AG10803 (cell line): ENCODE results near the gene MYH15.

Experiments
- DNase-seq: peaks from one replicate; pipeline ENCODE4 v3.0.0; 2010; ENCODE audit warnings: low read depth
- H3K4me3 ChIP-seq: 2 replicates; pipeline ENCODE4 v1.5.1; 2011; ENCODE audit warnings: mild to moderate bottlenecking, low read length, control low read depth
- TF ChIP-seq, protein P1 (sequence below): conservative IDR thresholded peaks from 2 replicates; pipeline ENCODE4 v1.5.1; 2011; ENCODE audit warnings: mild to moderate bottlenecking, low read length, control low read depth, inconsistent platforms

Gene MYH15

DNA sequence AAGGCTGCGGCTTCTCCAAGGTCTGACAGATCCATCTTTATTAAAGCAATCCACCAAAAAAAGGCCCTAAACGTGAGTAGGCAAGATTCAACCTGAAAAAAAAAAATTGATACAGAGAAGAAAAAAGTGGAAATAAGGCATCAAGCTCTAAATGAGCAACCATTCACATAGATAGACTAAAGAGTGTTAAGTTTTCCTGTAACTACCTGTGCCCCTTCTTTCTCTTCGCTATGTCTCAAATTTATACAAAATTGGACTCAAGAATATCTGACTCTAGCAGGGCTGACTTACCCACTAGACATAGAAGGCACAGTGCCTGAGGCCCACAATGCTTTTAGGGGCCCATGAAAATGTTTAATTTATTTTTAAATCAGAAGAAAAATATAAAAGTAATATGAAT is at the start of gene MYH15:
MYH15 (minus strand) TSS at position 101 of the 400 bp plus-strand sequence; CDS start at position 35, 66 bp downstream.
- no peak for DNase-seq
- H3K4me3 ChIP-seq, result no peak within 1 kb of the TSS
- TF ChIP-seq, protein P1, sequence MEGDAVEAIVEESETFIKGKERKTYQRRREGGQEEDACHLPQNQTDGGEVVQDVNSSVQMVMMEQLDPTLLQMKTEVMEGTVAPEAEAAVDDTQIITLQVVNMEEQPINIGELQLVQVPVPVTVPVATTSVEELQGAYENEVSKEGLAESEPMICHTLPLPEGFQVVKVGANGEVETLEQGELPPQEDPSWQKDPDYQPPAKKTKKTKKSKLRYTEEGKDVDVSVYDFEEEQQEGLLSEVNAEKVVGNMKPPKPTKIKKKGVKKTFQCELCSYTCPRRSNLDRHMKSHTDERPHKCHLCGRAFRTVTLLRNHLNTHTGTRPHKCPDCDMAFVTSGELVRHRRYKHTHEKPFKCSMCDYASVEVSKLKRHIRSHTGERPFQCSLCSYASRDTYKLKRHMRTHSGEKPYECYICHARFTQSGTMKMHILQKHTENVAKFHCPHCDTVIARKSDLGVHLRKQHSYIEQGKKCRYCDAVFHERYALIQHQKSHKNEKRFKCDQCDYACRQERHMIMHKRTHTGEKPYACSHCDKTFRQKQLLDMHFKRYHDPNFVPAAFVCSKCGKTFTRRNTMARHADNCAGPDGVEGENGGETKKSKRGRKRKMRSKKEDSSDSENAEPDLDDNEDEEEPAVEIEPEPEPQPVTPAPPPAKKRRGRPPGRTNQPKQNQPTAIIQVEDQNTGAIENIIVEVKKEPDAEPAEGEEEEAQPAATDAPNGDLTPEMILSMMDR, result no peak

DNA sequence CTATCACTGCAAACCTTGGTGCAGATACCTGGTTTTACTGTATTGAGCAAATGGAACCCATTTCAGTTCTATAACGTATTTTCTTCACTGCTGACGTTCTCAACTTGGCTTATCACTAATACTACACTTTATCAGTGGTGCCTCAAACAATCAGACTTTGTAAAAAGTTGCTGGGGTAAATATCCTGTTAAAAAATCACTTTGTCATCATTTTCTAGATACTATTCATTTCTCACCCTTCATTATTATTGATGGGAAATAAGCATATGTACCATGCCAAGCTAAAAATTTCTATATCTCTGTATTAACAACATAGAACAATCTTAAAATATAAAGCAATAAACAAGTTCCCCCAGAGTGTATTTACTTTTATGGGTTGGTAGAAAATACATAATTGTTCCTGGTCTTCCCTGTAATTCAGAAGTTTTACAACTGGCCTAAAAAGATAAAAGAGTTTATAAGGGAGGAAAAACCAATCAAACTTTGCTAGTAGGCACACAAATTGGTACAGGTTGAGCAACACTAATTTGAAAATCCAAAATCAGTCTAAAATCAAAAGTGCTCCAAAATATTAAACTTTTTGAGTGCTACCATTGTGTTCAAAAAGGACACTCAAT is 45.7 kb upstream of the MYH15 start:
- TF ChIP-seq, protein P1, result no peak
- H3K4me3 ChIP-seq, result no peak overlapping the region
- no peak for DNase-seq

DNA sequence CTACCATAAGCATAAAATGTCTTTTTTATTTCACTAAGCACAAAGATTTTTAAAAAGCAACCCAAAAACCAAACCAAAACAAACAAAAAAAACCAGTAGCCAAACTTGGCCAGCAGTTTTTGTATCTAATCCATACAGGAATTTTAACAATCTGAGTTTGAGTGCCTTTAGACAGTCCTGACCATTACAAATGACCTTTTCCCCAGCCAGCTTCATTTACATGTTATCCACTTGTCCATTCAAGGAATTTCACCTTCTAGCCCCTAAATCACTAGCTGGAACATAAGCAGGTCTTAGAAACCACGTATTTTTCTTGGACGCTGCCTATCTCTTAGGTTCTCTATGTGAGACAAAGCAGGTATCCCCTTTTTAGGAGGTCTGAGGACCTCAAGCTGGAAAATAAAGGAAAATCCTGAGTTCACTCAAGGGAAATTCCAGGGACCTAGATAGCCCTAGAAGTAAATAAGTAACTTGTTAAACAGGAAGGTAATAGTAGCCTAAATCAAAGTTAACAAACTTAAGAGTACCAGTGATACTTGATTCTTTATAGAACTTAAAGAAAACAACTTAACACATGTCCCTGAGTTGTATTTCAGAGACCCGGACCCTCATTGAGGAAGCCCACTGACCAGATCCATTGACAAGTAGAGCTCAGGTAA is 44.6 kb upstream of the MYH15 start:
- DNase-seq, result no peak
- no peak overlapping the region for H3K4me3 ChIP-seq
- TF ChIP-seq, protein P1, result no peak

DNA sequence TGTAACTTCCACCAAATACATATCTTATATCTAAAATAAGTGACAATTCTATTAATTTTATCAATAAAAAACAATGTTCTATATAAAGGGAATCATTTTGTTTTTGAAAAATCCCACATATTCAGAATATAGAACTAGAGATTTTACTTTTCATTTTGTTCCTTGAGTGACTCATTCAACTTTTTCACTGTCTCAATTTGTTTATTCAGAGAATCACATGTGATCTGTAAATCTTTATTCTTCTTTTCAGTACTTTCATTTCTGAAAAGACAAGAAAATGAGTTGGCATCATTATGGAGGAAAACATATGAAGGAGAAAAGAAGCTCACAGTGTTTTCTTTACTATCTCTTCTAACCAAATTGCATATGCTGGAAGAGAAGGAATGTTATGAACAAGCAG is 43.8 kb upstream of the MYH15 start:
- TF ChIP-seq, protein P1, result no peak
- no peak for DNase-seq
- no peak overlapping the region for H3K4me3 ChIP-seq

DNA sequence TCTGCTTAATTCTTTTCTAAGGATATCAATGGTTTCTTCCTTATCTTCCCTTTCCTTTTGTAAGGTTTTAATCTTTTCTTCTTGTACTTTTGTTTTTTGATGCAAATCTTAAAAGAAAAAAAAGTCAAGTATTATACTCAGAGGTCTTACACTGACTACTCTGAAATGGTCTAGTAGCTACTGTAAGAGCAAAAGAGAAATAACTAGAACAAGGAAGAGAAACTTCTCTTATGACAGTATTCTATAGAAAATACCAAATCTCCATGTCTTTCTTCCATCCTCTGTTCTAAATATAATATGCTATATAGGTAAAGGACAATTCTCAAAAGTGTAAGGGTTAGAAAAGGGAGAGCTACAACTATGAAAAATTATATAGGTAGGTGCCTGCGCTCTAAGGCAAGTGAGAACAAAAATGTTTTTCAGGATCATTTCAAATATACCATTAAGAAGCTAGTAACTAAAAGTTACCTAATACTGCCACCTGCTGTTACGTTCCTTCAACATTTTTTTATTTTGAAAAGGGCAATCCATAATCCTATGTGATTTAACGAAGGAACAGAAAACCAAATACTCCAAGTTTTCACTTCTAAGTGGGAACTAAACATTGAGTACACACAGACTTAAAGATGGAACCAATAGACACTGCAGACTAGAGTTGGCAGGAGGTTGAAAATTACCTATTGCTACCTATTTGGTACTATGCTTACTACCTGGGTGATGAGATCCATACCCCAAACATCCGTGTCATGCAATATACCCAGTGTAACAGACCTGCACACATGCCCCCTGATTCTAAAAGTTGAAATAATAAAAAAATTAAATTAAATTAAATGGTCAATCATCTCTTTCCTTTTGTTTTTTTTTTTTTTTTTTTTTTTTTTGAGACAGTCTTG is 42.1 kb upstream of the MYH15 start:
- TF ChIP-seq, protein P1, result peak; percentile 58

DNA sequence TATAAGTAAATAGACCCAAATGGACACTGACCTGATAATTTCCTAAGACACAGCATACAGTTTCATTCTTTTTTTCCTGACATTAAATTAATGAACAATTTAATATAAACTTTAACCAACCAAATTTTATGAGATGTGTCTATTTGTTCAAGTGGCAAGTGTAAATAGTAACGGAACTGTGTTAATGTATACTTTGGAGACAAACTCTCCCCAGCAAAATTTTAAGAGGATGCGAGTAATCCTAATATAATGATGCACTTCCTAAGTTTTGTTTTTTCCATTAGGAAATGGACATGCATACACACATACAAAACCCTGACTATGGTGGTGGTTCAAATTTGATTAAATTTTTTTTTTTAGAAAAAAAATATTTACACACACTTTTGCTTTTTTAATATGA is 38.5 kb upstream of the MYH15 start:
- no peak overlapping the region for H3K4me3 ChIP-seq
- no peak for DNase-seq
- TF ChIP-seq, protein P1, result no peak

More for the DNA sequence above, 42.1 kb upstream of the MYH15 start:
- DNase-seq, result peak; percentile 51
- no peak overlapping the region for H3K4me3 ChIP-seq
